GM18870 (cell line): ENCODE data around the gene GTPBP3.
A peak's percentile ranks its signal among the peaks of the same experiment; 100 is the strongest.
"Not testable (repeated sequence)": the region's sequence is repeated elsewhere in the genome, so short reads cannot be mapped to it uniquely, and the experiment has no call there.

ENCODE experiments used
- ATAC-seq: cut with Tn5 transposase; IDR thresholded peaks from one replicate; pipeline ENCODE4 v1.9.1; 2021; ENCODE audit warnings: moderate library complexity; ENCODE audit not compliant: unreplicated experiment

GTPBP3 gene

DNA sequence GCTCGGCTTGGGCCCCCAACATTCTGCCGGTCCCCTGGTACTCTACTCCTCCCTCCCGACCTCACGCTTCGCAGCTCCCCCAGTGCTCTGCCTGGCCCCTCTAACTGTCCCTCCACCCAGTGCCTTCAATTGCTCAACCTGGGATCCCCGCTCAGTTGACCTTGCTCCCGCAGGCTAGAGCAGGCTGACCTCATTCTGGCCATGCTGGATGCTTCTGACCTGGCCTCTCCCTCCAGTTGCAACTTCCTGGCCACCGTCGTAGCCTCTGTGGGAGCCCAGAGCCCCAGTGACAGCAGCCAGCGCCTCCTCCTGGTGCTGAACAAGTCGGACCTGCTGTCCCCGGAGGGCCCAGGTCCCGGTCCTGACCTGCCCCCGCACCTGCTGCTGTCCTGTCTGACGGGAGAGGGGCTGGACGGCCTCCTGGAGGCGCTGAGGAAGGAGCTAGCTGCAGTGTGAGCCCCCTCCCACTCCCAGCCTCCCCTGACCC lies 3.6 kb downstream of the GTPBP3 start:
- no peak for ATAC-seq

DNA sequence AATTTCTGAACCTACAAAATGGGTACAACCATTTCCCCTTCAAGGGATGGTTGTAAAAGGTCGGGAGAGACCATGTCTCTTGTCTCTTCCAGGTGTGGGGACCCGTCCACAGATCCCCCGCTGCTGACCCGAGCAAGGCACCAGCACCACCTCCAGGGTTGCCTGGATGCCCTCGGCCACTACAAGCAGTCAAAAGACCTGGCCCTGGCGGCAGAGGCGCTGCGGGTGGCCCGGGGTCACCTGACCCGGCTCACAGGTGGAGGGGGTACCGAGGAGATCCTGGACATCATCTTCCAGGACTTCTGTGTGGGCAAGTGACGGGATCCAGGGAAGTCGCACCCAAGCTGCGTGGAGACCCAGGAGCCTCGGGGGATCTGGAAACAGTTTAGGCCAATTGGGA lies 4.0 kb downstream of the GTPBP3 start:
- ATAC-seq: no peak

DNA sequence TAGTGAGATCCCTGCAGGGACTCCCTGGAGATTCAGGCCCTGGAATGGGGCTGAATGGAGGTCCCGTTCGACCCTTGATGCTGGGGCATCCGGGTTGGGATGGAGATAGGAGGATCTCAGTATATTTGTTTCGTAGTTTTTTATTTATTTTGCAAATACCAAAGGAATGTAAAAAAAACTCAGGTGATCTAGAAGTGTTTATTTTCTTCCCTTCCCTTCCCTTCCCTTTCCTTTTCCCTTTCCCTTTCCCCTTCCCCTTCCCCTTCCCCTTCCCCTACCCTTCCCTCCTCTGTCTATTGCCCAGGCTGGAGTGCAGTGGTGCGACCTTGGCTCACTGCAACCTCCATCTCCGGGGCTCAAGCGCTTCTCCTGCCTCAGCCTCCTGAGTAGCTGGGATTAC lies 4.5 kb downstream of the GTPBP3 start:
- no peak for ATAC-seq

DNA sequence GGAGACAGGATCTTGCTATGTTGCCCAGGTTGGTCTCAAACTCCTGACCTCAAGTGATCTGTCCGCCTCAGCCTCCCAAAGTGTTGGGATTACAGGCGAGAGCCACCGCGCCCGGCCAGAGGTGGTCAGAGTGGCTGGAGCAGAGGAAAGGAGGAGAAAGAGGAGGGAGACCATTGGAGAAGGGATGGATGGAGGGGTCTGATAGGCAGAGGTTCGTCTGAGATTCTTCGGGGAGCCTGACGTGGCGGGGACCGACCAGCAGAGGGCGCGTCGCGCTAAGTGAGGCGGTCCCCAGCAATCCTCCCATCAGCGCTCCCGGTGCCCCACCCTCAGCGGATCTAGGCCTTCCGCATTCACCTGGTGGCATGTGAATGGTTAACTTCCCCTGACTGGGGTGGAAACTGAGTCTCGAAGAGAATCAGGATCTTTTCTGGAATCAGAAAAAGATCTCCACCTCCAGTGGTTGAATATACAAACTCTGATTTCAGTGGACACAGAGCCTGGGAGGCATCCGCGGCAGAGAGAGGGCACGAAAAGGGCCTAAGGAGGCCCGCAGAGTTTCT lies 8.8 kb downstream of the GTPBP3 start:
- ATAC-seq: no peak

DNA sequence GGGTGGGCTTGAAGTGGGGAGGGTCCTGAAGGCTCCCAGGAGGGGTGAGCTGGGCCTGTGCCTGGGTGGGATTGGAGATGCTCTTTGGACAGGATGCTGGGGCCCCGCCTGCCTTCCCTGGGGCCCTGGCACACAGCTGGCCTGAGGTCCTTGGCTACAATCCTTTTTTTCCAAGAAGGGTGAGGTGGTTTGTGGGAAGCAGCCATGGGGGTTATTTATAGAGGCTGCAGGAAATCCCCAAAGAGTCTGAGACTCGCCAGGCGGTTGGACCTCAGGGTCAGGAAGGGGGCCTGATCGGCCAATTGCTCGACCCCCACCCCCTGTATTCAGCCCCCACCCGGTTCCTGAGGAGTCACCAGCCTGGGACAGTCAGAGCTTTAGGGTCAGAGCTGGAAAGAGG lies 10.0 kb downstream of the GTPBP3 start:
- no peak for ATAC-seq

DNA sequence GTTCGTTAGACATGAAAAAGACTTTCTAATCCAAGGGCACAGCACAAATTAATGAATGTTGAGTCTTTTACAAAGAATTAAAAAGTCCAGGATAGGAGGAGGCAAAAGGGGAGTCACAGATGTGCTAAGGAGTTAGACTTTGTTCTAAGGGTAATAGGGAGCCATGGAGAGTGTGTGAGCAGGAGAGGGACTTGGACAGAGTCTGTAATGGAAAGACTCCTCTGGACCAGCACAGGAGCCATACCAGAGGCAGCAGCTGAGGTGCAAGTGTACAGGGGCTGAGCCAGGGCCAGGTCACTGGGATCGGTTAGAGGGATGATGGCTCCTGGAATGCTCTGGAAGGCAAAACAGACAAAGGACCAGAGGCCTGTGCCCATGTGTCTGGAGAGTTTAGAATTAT lies 10.5 kb downstream of the GTPBP3 start:
- ATAC-seq: no peak

DNA sequence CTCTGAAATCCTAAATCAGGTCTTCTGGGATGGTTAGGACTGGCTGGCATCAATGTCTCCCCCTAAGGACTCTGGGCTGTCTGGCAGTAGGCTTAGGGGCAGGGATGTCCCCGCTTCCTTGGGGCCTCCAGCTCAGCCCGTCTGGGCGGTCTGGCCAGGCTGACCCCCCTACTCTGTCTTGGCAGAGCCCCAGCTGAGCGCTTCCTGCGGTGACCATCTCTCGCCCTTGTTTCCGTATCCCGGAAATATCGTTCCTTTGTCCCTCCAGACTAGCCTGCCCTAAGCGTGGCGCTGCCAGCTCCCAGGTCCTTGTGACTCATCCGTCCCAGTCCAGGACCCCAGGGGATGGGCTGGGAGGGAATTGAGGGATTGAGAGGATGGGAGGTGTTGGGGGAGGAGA lies 11.3 kb downstream of the GTPBP3 start:
- no peak for ATAC-seq

DNA sequence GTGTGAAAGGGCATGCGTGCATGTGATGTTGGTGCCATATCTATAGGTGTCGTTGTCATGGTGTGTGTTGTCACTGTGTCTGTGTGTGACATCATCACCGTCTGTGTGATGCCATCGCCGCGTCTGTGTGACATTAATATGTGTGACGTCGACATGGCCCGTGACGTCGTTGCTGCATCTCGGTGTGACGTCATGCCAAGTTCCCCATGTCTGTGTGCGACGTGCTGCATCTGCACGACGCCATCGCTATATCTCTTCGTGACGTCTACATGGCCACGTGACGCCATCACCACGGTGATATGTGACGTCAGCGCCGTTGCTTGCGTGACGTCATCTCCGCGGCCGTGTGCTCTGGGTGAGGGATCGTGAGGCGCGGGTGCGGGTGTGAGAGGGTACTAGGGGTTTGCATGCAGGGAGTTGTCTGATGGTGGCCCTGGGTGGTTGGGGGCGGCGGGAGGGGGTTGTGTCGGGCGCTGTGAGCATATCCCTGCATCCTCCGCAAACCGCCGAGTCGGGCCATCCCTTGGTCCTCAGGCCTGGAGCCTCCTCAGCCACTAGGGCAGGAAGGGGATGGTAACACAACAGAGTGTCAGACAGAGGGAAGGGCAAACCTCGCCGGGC lies 14.6 kb downstream of the GTPBP3 start:
- no peak for ATAC-seq

DNA sequence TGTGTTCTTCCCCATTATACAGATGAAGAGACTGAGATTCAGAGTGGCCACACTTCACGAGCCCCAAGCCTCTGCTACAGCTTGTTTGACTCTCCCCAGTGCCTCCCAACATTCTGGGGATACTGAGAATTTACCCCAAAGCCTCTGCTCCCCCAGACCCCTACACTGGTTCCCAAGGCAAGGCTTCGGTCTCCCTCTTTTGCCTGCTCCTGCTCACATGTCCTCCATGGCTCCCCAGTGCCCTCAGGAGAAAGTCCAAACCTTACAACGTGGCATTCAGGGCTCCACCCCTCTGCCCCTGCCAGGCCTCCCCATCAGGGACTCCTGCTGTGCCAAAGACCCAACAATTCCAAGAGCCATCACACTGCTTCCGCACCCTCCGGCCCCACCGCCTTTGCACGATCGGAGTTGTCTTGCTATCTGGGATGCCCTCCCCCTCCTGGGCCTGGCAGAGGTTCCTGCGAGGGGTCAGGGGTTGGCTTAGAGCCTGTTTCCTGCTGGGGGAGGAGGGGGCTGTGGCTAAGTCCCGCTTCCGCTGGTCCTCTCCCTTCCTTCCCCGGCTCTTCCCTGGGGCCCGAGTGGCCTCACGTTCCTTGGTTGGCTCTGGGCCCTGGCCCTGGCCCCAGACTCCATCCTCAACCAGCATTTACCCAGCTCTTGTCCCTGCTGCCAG lies 15.4 kb downstream of the GTPBP3 start:
- ATAC-seq: no peak

DNA sequence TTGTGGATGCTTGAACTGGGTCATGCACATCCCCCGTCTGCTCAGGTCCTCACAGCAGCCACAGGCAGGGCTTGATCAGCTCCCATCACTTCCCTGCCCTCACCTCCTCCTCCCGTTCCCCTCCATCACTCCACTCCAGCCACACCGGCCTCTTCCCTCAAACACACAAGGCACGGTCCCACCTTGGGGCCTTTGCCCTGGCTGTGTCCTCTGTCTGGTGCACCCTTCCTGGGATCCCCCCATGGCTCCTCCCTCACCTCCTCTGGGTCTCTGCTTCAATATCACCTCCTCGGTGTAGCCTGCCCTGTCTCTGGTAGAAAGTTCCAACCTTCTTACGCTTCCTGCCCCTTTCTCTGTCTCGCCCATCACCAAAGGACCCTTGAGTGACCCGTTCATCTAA lies 16.0 kb downstream of the GTPBP3 start:
- no peak for ATAC-seq

DNA sequence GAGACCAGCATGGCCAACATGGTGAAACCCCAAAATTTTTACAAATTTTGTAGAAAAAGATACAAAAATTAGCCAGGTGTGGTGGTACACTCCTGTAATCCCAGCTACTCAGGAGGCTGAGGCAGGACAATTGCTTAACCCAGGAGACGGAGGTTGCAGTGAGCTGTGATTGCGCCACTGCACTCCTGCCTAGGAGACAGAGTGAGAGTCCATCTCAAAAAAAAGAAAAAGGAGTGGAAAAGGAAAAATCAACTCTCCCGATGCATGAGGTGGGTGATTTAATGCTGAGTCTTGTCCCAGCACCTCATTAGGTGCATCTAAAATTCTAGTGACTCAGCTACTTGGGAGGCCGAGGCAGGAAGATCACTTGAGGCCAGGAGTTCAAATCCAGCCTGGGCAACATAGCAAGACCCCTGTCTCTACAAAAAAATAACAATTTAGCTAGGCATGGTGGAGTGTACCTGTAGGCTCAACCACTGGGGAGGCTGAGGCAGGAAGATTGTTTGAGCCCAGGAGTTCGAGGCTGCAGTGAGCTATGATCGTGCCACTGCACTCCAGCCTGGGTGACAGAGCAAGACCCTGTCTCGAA lies 19.8 kb downstream of the GTPBP3 start:
- ATAC-seq: no peak

DNA sequence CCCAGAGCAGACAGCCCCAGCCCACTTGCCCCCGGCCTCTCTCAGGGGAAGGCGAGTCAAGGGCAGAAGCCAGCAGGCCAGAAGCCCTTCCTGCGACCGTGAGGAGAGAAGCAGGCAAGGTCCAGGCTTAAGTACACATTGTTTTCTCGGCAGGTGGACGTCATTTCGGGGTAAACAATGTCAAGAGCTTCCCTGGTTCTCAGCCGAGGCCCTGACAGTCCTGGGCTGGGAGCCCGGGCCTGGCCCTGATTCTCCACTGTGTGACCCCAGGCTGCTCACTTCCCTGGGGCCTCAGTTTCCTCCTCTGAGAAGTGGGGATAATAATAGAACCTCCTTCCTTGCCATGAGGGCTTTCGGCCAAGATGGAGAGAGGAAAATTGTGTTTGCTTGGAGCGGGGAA lies 20.4 kb downstream of the GTPBP3 start:
- no peak for ATAC-seq

DNA sequence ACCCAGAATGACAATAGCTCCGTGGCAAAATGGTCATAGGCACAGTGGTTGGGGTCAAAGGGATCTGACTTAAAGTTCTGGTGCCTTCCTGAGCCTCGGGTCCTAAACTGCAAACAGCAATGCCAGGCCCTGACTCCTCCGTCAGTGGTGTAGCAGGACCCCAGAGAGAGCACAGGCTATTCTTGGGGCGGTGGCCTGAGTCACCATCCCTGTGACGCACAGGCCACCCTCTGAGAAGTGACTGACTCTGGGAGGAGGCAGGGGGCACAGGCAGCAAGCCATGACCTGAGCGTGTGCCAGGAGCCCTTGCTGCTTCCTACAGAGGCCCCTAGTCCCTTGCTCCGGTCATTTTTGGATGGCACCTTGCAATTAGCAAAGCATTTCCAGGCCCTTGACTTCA lies 21.0 kb downstream of the GTPBP3 start:
- ATAC-seq: no peak

DNA sequence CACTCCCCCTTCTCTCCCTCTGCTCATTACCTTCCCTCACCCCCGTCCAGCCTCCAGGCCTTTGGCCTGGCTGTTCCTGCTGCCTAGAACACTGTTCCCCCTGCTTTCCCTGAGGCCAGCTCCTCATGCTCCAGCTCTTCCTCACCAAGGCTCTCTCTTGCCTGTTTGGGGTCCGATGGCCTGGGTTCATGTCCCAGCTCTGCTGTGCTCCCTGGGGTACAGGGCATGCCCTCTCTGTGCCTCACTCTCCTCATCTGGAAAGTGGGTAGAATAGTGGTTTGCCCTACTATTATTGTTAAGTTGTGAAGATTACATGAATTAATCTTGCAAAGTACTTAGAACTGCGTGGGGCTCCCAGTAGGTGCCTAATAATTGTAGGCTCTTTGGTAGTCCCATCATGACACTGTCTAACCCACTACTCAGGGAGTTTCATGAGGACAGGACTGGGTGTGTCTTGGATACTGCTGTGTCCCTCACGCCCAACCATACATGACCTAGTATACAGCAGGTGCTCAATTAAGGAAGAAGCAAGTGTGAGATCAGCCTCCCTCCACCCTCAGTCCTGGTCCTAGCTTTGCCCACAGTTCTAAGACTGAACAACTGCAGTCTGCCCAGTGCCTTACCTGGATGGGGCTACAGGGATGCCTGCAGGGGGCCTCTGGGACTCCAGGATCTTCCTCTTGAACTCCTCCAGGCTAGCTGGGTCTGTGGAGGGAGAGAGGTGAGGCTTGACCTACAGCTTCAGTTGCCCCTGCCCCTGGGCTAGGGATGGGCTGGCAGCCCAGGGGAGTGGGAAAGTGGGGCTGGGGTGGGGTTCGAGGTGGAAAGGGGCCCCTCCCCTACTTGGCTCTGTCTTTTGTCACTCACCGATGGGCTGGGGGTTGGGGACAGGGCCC lies 22.8 kb downstream of the GTPBP3 start:
- ATAC-seq: no peak

DNA sequence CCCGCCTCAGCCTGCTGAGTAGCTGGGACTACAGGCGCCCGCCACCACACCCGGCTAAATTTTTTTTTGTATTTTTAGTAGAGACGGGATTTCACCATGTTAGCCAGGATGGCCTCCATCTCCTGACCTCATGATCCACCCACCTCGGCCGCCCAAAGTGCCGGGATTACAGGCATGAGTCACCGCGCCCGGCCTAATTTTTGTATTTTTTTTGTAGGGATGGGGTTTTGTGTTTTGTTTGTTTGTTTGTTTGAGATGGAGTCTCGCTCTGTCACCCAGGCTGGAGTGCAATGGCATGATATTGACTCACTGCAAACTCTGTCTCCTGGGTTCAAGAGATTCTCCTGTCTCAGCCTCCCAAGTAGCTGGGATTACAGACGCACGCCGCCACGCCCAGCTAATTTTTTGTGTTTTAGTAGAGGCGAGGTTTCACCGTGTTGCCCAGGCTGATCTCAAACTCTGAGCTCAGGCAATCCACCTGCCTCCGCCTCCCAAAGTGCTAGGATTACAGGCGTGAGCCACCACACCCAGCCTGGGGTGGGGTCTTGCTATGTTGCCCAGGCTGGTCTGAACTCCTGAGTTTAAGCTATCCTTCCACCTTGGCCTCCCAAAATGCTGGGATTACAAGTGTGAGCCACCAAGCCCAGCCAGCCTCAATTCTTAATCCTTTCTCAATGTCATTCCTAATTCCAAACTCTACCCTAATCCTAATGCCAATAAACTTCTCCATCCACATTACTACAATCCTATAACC lies 26.7 kb downstream of the GTPBP3 start:
- ATAC-seq: not testable (repeated sequence)

DNA sequence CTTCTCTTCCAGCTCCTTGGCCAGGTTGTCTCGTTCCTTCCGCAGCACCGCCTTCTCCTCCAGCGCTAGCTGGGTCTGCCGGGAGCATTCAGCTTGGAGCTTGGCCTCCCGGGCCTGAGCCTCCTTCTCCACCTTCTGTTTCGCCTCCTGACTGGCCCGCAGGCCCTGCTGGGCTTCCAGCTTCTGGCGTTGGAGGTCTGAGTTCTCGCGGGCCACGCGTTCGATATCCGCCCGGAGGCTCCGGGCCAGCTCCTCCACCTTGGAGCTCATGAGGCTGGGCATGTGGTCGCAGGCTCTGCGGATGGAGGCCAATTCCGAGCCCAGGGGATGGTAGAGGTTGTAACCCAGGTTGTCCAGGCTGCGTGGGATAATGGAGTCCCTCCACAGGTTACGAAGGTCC lies 28.0 kb downstream of the GTPBP3 start:
- no peak for ATAC-seq

DNA sequence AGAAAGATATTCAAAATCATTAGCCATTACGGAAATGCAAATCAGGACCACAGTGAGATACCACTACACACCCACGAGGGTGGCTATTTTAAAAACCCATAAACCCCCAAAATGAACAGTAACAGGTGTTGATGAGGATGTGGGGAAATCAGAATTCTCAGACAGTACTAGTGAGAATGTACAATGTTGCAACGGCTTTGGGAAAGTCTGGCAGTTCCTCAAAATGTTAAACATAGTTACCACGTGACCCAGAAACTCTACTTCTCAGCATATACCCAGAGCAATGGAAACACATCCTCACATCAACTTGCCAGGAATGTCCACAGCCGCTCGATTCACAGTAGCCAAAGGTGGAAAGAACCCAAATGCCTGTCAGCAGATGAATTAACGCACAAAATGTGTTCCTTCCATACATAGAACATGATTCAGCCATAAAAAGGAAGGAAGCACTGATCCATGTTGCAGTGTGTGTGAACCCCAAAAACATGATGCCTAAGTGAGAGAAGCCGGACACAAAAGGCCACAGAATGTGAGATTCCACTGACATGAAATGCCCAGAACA lies 32.8 kb downstream of the GTPBP3 start:
- peak; percentile 91 for ATAC-seq

DNA sequence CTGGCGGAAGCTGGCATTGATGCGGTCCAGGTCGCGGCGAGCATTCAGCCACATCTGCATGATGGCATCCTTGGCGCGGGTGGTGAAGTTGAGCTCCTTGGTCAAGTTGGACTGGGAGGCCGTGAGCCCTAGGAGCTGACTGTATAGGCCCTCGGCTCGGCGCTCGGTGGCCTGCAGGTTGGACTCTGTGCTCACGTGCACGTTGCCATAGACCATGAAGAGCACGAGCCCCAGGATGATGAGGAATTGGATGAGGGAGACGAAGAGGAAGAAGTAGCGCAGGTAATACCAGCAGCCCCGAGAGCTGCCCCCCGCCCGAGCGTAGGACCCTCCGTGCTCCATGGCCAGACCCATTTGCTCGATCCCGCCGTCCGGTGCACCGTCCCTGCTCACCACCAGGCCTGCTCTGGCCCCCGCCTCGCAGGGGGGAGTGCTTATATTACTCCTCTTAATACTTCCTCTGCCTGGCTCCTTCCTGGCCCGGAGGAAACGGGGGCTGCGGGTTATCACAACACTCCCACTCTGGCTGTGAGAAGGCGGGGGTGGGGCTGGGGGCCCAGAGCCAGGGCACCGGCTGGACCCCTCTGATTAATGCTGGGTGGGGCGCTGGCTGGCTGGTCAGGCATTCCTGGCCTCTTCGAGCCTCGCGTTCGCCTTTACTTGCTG lies 39.7 kb downstream of the GTPBP3 start, which contains the start of gene PLVAP:
Gene PLVAP, minus strand, starts transcription at position 408 of the 666 bp plus-strand sequence. Its CDS starts 54 bp downstream, at position 354.
- no peak for ATAC-seq

DNA sequence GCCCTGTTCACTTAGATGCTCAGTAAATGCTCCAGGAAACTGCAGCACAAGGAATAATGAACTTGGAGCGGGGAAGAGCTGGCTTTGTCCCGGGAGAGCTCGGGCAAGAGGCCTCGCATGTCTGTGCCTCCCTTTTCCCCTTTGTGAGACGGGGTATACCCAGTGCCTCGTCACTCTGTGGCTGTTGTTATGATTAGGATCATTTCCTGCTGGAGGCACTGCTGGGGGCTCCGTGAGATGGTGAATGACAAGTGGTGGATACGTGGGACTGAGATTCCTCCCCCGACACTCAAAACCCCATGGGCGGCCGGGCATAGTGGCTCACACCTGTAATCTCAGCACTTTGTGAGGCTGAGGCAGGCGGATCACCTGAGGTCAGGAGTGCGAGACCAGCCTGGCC lies 40.9 kb downstream of the GTPBP3 start:
- ATAC-seq: no peak
